GM10248 (cell line): ENCODE measurements around the gene SNX17.
A peak's percentile ranks its signal among the peaks of the same experiment; 100 is the strongest.

Experiments
- CTCF ChIA-PET: fragments of 300-600 bp; sonication (Branson Sonifier 250); formaldehyde crosslinking; extraction: SDS; loops from one replicate; lab custom pipeline; 2021; ENCODE audit warnings: antibody characterized with exemption; lab: Yijun Ruan, JAX
- POLR2A ChIA-PET: fragments of 350-650 bp; sonication (Branson Sonifier 250); formaldehyde crosslinking; extraction: SDS; loops from one replicate; lab custom pipeline; 2020; ENCODE audit warnings: antibody characterized with exemption; lab: Yijun Ruan, JAX
- DNase-seq: peaks from one replicate; pipeline ENCODE4 v3.0.0; 2012; ENCODE audit errors: extremely low spot score
- CTCF ChIP-seq: IDR thresholded peaks from 2 replicates; pipeline ENCODE4 v1.5.1; 2012; ENCODE audit warnings: mild to moderate bottlenecking, low read depth; ENCODE audit errors: extremely low read depth, missing control alignments, control extremely low read depth

The SNX17 gene

DNA sequence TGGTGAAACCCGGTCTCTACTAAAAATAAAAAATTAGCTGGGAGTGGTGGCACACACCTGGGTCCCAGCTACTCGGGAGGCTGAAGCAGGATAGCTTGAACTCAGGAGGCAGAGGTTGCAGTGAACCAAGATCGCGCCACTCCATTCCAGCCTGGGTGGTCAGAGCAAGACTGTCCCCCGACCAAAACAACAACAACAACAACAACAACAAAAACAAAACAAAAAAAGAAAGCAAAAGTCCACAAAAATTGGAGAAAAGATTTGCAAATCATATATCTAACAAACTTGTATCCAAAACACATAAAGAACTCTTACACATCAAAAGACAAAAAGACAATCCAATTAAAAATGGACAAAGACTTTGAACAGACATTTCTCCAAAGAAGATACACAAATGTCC is 28.5 kb downstream of the SNX17 start:
- no peak for TF ChIP-seq CTCF
- DNase-seq = no peak
- ChIA-PET CTCF (interaction anchor here (1.0 to 1.3 kb wide), 3 partner anchors 11 to 22 kb away, joined by 3 read pairs; partner anchors contain the start of genes PPM1G and ZNF513), POLR2A (no interaction called here)

GRCh38 chr2:27400348-27401135 is 30.1 kb downstream of the SNX17 start:
- TF ChIP-seq CTCF = no peak
- ChIA-PET POLR2A (no interaction called here), CTCF (interaction anchor here (0.9 to 1.1 kb wide), 3 partner anchors 9 to 283 kb away, joined by 3 read pairs; partner anchors contain the start of genes NRBP1 and PPM1G)
- DNase-seq = no peak

- ChIA-PET POLR2A (no interaction called here), CTCF (interaction anchor here (1.2 to 1.6 kb wide), 2 partner anchors 10 to 22 kb away, joined by 3 to 5 read pairs; no protein-coding TSS in a partner anchor)
- no peak for DNase-seq
- TF ChIP-seq CTCF = peak; percentile 26
These were observed 37.5 kb downstream of the SNX17 start for GRCh38 chr2:27407798-27408491.

GRCh38 chr2:27408601-27409320 is 38.3 kb downstream of the SNX17 start:
- DNase-seq = peak; percentile 40
- POLR2A ChIA-PET = interaction anchor here (1.6 to 2.1 kb wide), 3 partner anchors 20 to 220 kb away, joined by 4 to 12 read pairs (median 6); partner anchors contain the start of genes CCDC121, GPN1, NRBP1 and ZNF513
- TF ChIP-seq CTCF = no peak
- CTCF ChIA-PET = interaction anchor here (0.7 to 1.8 kb wide), 5 partner anchors 11 to 56 kb away, joined by 3 to 14 read pairs (median 3); partner anchors contain the start of gene NRBP1

- ChIA-PET POLR2A (interaction anchor here (0.6 to 2.1 kb wide), 6 partner anchors 11 to 358 kb away, joined by 3 to 12 read pairs (median 4); partner anchors contain the start of genes AGBL5, CCDC121, GPN1 and NRBP1), CTCF (interaction anchor here (0.7 to 1.8 kb wide), 9 partner anchors 9 to 274 kb away, joined by 3 to 14 read pairs (median 3); partner anchors contain the start of genes EIF2B4 and NRBP1)
- peak; percentile 98 for DNase-seq
- no peak for TF ChIP-seq CTCF
These were observed 39.1 kb downstream of the SNX17 start, which contains the start of gene PPM1G for GRCh38 chr2:27409321-27410073. Gene PPM1G, minus strand, starts transcription at chr2:27409591. Its CDS starts 169 bp downstream, at chr2:27409422.
